ENCODE results near the gene DYNC1LI2.
A peak's percentile ranks its signal among the peaks of the same experiment; 100 is the strongest.

GRCh38 chr16:66751992-66752322 lies 548 bp upstream of the DYNC1LI2 start:
- TF ChIP-seq CTCF (conservative IDR thresholded peaks at IDR 0.05) (peak; percentile 77), ZFX (IDR thresholded peaks at IDR 0.05) (no peak)

Data from C4-2B (cell line).